ENCODE measurements around the gene SLC25A15. TPM values are rescaled to one million over a fixed set of nuclear protein-coding genes. Genes with fewer than 3 reads are reported as not detected.

Gene SLC25A15
- total RNA-seq, 1 experiment from 2014 or later, result 24.5 TPM

DNA sequence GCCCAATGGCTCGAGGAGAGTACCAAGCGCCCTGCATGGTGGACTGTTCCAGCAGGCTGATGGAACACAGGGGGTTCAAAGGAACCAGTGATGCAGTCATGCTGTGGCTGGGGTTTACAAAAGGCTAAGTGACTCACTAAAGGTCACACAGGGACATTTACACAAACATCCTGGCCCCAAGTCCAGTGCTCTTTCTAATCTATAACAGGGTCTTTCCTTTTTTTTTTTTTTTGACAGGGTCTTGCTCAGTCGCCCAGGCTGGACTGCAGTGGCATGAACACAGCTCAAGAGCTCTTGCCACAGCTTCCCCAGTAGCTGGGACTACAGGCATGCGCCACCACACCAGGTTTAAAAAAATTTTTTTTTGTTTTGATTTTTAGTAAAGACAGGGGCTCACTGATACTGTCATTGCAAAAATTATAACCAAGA, 2.8 kb upstream of the SLC25A15 start:
- no peaks in the 10 kb centered on the region for H3K9me3 ChIP-seq (ENCODE audit: control insufficient read depth in 1 of 2, insufficient read depth in 1 of 2, low read depth in 1 of 2, low read length in 2 of 2)
- H3K9ac ChIP-seq (ENCODE audit: low read length), result no peak overlapping the region
- TF ChIP-seq SP1 (IDR thresholded peaks at IDR 0.05; ENCODE audit: low read depth) (0 out of 2 replicates have a peak, but pooled peaks have one; percentile 8), EZH2 (IDR thresholded peaks at IDR 0.05) (no peak), YY1 (IDR thresholded peaks at IDR 0.05; ENCODE audit: extremely low read depth, insufficient replicate concordance, low read depth, low read length) (no peak), ZFX (IDR thresholded peaks at IDR 0.05) (no peak), SRF (IDR thresholded peaks at IDR 0.05; ENCODE audit: low read depth) (no peak), RAD21 (IDR thresholded peaks at IDR 0.05; ENCODE audit: low read depth) (no peak), ZNF274 (IDR thresholded peaks at IDR 0.05; ENCODE audit: low read depth, low read length) (no peak), FOSL1 (IDR thresholded peaks at IDR 0.05; ENCODE audit: low read depth) (0 out of 2 replicates have a peak, but pooled peaks have one; percentile 8), SIN3A (IDR thresholded peaks at IDR 0.05; ENCODE audit: low read depth) (no peak), CTCF (IDR thresholded peaks at IDR 0.05 in 2 of 3, conservative IDR thresholded peaks at IDR 0.05 in 1 of 3; ENCODE audit: borderline replicate concordance in 1 of 3, insufficient read depth in 1 of 3, low read depth in 2 of 3, low read length in 2 of 3) (no peak)
- TF ChIP-seq, protein P1, sequence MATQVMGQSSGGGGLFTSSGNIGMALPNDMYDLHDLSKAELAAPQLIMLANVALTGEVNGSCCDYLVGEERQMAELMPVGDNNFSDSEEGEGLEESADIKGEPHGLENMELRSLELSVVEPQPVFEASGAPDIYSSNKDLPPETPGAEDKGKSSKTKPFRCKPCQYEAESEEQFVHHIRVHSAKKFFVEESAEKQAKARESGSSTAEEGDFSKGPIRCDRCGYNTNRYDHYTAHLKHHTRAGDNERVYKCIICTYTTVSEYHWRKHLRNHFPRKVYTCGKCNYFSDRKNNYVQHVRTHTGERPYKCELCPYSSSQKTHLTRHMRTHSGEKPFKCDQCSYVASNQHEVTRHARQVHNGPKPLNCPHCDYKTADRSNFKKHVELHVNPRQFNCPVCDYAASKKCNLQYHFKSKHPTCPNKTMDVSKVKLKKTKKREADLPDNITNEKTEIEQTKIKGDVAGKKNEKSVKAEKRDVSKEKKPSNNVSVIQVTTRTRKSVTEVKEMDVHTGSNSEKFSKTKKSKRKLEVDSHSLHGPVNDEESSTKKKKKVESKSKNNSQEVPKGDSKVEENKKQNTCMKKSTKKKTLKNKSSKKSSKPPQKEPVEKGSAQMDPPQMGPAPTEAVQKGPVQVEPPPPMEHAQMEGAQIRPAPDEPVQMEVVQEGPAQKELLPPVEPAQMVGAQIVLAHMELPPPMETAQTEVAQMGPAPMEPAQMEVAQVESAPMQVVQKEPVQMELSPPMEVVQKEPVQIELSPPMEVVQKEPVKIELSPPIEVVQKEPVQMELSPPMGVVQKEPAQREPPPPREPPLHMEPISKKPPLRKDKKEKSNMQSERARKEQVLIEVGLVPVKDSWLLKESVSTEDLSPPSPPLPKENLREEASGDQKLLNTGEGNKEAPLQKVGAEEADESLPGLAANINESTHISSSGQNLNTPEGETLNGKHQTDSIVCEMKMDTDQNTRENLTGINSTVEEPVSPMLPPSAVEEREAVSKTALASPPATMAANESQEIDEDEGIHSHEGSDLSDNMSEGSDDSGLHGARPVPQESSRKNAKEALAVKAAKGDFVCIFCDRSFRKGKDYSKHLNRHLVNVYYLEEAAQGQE (IDR thresholded peaks at IDR 0.05; ENCODE audit: low read depth), result no peak
- TF ChIP-seq, protein P2, sequence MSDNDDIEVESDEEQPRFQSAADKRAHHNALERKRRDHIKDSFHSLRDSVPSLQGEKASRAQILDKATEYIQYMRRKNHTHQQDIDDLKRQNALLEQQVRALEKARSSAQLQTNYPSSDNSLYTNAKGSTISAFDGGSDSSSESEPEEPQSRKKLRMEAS (IDR thresholded peaks at IDR 0.05), result no peak
- H3K4me3 ChIP-seq (replicated peaks in 1 of 2; ENCODE audit: low read depth in 1 of 2, low read length in 2 of 2), result no peak overlapping the region
- H4K20me1 ChIP-seq (ENCODE audit: insufficient read depth), result no peaks in the 10 kb centered on the region
- H3K27me3 ChIP-seq (ENCODE audit: insufficient read depth, low read length), result no peaks in the 10 kb centered on the region
- peak overlapping the region; percentile 38 for H3K4me2 ChIP-seq (ENCODE audit: low read length)
- H2AFZ ChIP-seq (ENCODE audit: low read depth, low read length, poor library complexity, severe bottlenecking), result no peak overlapping the region
- DNase-seq (ENCODE audit: low read depth, low spot score), result no peak
- BruUV-seq (replicated peaks), result no TSS peak
- POLR2A ChIA-PET, result no interaction called here
- H3K9me2 ChIP-seq (ENCODE audit: insufficient read depth), result no peaks in the 10 kb centered on the region
- H3K4me1 ChIP-seq (ENCODE audit: control insufficient read depth in 1 of 2, insufficient read depth in 2 of 2, low read length in 2 of 2), result peaks cover 15 to 36% of the 10 kb centered on the region in 2 experiments; a peak in 3 of 4 replicates
- intact Hi-C loops (cut with micrococcal nuclease), result no loop called here
- H3K36me3 ChIP-seq (ENCODE audit: control insufficient read depth in 1 of 2, insufficient read depth in 2 of 2, low read length in 2 of 2), result no peaks in the 10 kb centered on the region
- peaks cover 14% of the 10 kb centered on the region for H3K79me2 ChIP-seq (ENCODE audit: insufficient read depth, low read length)
- no peak for ATAC-seq
- CTCF ChIA-PET, result interaction anchor here (1.1 kb wide), 1 partner anchor 9 kb away, joined by 3 read pairs; no protein-coding TSS in a partner anchor
- H3K27ac ChIP-seq (ENCODE audit: low read depth, low read length), result no peak overlapping the region
- RAD21 ChIA-PET (ENCODE audit: low non-redundant PET in 1 of 2, low total read pairs in 2 of 2, uncharacterized antibody in 2 of 2, unreplicated experiment in 2 of 2), result no interaction called here

All from HCT116 (cell line).